HL-60 (cell line): ENCODE data around the gene CMBL.
"Not testable (repeated sequence)": the region's sequence is repeated elsewhere in the genome, so short reads cannot be mapped to it uniquely, and the experiment has no call there.

Experiments used
- DNase-seq, 2 experiments: peaks; one replicate each; pipeline ENCODE4 v3.0.0-alpha.2; 2010 to 2020; ENCODE audit warnings: low read depth in 1 of 2, low spot score in 1 of 2
- H3K27ac ChIP-seq: fragments of 250-450 bp; sonication (Bioruptor Pico); replicated peaks from 2 replicates; pipeline ENCODE4 v1.5.1; 2020; ENCODE audit warnings: mild to moderate bottlenecking, moderate library complexity
- H3K27me3 ChIP-seq: fragments of 250-450 bp; sonication (Bioruptor Pico); 2 replicates; pipeline ENCODE4 v1.5.1; 2021; ENCODE audit warnings: mild to moderate bottlenecking, moderate library complexity; ENCODE audit not compliant: insufficient read depth, poor library complexity, severe bottlenecking
- H3K4me3 ChIP-seq: replicated peaks from 2 replicates; pipeline ENCODE4 v1.5.1; 2011; ENCODE audit warnings: mild to moderate bottlenecking, control low read depth, low read length; ENCODE audit not compliant: insufficient read depth
- CTCF ChIP-seq: IDR thresholded peaks from one replicate; pipeline ENCODE4 v1.5.1; 2011; ENCODE audit warnings: low read length, control low read depth, inconsistent platforms; ENCODE audit not compliant: insufficient read depth
- GABPA ChIP-seq: IDR thresholded peaks from 2 replicates; pipeline ENCODE4 v1.6.1; 2012; ENCODE audit warnings: low read depth
- POLR2AphosphoS5 ChIP-seq: IDR thresholded peaks from 2 replicates; pipeline ENCODE4 v1.6.1; 2012; ENCODE audit warnings: low read depth
- REST ChIP-seq: IDR thresholded peaks from 2 replicates; pipeline ENCODE4 v1.6.1; 2012; ENCODE audit warnings: low read depth; ENCODE audit not compliant: insufficient replicate concordance
- SPI1 ChIP-seq: IDR thresholded peaks from 2 replicates; pipeline ENCODE4 v1.6.1; 2012; ENCODE audit warnings: low read depth, mild to moderate bottlenecking, borderline replicate concordance

The CMBL gene

GRCh38 chr5:10351199-10351905 is 43.6 kb upstream of the CMBL start:
- DNase-seq = no peak
- TF ChIP-seq POLR2AphosphoS5 (no peak), CTCF (no peak), SPI1 (no peak), REST (no peak), GABPA (no peak)
- H3K27ac ChIP-seq = no peak overlapping the region
- H3K4me3 ChIP-seq = no peak overlapping the region
- H3K27me3 ChIP-seq = no peaks in the 10 kb centered on the region

- Histone ChIP-seq H3K4me3 (no peak overlapping the region), H3K27me3 (no peaks in the 10 kb centered on the region), H3K27ac (no peak overlapping the region)
- DNase-seq = no peak
- TF ChIP-seq POLR2AphosphoS5 (no peak), SPI1 (no peak), CTCF (no peak), GABPA (no peak), REST (no peak)
Measured at GRCh38 chr5:10348258-10348657, 40.6 kb upstream of the CMBL start.

- not testable (repeated sequence) for H3K4me3 ChIP-seq, DNase-seq, H3K27me3 ChIP-seq, H3K27ac ChIP-seq
Measured at GRCh38 chr5:10344461-10345106, 36.9 kb upstream of the CMBL start.

GRCh38 chr5:10343486-10343885 is 35.8 kb upstream of the CMBL start:
- Histone ChIP-seq H3K27ac (no peak overlapping the region), H3K27me3 (no peaks in the 10 kb centered on the region), H3K4me3 (no peak overlapping the region)
- DNase-seq = no peak
- TF ChIP-seq REST (no peak), POLR2AphosphoS5 (no peak), CTCF (no peak), GABPA (no peak), SPI1 (no peak)
